GM08714 (cell line): Measurements from ENCODE around the gene WDHD1.

Experiments
- H3K4me3 ChIP-seq: fragments of 200-500 bp; sonication (Bioruptor generic); 2 replicates; pipeline ENCODE4 v1.5.1; 2014; ENCODE audit warnings: mild to moderate bottlenecking, low read length, inconsistent platforms
- ZNF274 ChIP-seq: IDR thresholded peaks from 2 replicates; pipeline ENCODE4 v1.6.1; 2012; ENCODE audit warnings: mild to moderate bottlenecking, low read depth, low read length

WDHD1 gene

DNA sequence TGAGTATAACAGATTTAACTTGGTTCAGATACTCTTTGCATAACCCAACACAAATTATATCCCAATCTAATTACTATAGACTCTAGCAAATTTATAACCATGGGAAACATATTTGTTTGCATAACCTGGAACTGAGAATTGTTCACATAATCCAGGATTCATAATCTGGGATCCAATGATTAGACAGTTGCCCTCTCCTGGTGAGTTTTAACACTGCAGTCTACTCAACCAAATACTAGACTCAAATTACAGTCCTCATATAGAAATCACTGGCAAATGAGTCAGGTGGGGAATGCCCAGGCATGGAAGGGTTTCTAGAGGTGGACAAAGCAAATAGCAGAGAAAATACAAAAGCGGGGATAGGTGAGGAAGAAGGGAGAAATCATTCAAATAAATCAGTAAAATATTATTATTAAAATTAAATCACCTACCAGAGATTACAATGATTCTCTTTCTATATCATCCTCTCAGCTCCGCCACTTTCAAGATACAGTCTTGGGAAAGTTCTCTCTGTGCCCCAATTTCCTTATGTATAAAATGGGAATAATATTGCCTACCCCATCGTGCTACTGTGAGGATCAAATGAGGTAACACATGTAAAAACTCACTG, 133.6 kb downstream of the WDHD1 start:
- no peak overlapping the region for H3K4me3 ChIP-seq
- TF ChIP-seq ZNF274 = no peak

DNA sequence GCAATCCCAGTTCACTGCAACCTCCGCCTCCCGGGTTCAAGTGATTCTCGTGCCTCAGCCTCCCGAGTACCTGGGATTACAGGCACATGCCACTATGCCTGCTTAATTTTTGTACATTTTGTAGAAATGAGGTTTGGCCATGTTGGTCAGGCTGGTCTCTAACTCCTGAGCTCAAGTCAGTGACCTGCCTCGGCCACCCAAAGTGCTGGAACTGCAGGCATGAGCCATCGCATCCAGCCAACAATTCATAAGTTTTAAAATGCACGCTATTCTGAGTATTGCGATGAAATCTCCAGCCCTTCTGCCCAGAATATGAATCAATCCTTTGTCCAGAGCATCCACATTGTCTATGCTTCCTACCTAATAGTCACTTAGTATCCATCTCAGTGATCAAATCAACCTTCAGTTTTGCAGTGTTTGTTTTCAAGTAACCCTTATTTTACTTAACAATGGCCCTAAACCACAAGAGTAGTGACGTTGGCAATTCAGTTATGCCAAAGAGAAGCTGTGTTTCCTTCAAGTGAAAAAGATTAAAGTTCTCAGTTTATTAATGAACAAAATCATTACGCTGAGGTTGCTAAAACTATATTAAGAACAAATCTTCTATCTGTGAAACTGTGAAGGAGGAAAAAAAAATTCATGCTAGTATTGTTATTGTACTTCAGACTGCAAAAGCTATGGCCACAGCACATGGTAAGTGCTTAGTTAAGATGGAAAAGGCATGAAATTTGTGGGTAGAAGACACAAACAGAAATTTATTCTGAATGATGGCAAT, 135.2 kb downstream of the WDHD1 start:
- no peak overlapping the region; the same call in 1 of the 2 replicates for H3K4me3 ChIP-seq
- no peak for TF ChIP-seq ZNF274

DNA sequence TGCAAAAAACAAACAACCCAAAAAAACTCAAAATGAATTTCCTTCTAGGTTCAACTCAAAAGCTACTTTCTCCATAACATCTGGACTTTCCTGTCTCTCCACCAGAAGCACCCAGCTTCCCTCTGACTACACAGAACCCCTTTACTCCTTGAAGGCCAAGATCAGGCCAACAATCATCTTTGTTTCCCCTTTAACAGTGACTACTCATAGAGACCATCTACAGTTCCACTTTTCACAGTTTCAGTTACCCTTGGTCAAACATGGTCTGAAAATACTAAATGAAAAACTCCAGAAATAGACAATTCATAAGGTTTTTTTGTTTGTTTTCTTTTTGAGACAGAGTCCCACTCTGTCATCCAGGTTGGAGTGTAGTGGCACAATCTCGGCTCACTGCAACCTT, 136.1 kb downstream of the WDHD1 start:
- TF ChIP-seq ZNF274 = no peak
- no peak overlapping the region; the same call in 1 of the 2 replicates for H3K4me3 ChIP-seq

DNA sequence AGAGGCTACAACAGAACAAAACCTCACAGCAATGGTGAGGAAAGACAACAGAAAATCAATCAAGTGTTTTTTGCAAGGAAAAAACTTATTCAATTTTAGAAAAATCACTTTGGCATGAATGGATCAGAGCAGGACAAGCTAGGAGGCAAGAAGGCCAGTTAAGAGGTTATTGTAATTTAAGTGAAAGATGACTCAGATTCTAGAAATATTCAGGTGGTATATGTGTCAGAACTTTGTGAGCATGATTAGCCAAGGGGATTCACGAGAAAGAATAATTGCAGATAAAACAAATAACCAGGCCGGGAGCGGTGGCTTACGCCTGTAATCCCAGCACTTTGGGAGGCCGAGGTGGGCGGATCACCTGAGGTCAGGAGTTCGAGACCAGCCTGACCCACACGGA, 137.0 kb downstream of the WDHD1 start:
- H3K4me3 ChIP-seq = no peak overlapping the region
- no peak for TF ChIP-seq ZNF274
